Hepatocyte (in vitro differentiated cells): ENCODE results near the gene RGS18. TPM values are rescaled to one million over a fixed set of nuclear protein-coding genes. Genes with fewer than 3 reads are reported as not detected.

Source experiments
- DNase-seq: peaks from one replicate; pipeline ENCODE4 v3.0.0-alpha.2; 2016; ENCODE audit warnings: low spot score
- H2AFZ ChIP-seq: fragments of 200-600 bp; sonication (generic); 2 replicates; pipeline ENCODE4 v1.6.0; 2016; ENCODE audit warnings: antibody characterized with exemption, mild to moderate bottlenecking
- H3K27ac ChIP-seq: fragments of 200-600 bp; sonication (generic); 2 replicates; pipeline ENCODE4 v1.5.1; 2016; ENCODE audit warnings: mild to moderate bottlenecking
- H3K27me3 ChIP-seq: fragments of 200-600 bp; sonication (generic); 2 replicates; pipeline ENCODE4 v1.6.1; 2016
- H3K36me3 ChIP-seq: fragments of 200-600 bp; sonication (generic); replicated peaks from 2 replicates; pipeline ENCODE4 v1.5.1; 2016; ENCODE audit warnings: low read depth; ENCODE audit not compliant: insufficient read depth
- H3K4me1 ChIP-seq: fragments of 200-600 bp; sonication (generic); 2 replicates; pipeline ENCODE4 v1.5.1; 2016; ENCODE audit warnings: mild to moderate bottlenecking, moderate library complexity; ENCODE audit not compliant: insufficient read depth
- H3K4me2 ChIP-seq: fragments of 200-600 bp; sonication (generic); 2 replicates; pipeline ENCODE4 v1.6.0; 2016
- H3K4me3 ChIP-seq: fragments of 200-600 bp; sonication (generic); 2 replicates; pipeline ENCODE4 v1.5.1; 2016; ENCODE audit warnings: mild to moderate bottlenecking
- H3K79me2 ChIP-seq: fragments of 200-600 bp; sonication (generic); 2 replicates; pipeline ENCODE4 v1.6.0; 2017; ENCODE audit warnings: mild to moderate bottlenecking
- H3K9me2 ChIP-seq: fragments of 200-600 bp; sonication (generic); replicated peaks from 2 replicates; pipeline ENCODE4 v1.6.0; 2017; ENCODE audit warnings: mild to moderate bottlenecking; ENCODE audit not compliant: insufficient read depth
- H3K9me3 ChIP-seq: fragments of 200-600 bp; sonication (generic); 2 replicates; pipeline ENCODE4 v1.5.1; 2016; ENCODE audit warnings: low read depth, mild to moderate bottlenecking
- H4K20me1 ChIP-seq: fragments of 200-600 bp; sonication (generic); 2 replicates; pipeline ENCODE4 v1.6.0; 2016; ENCODE audit warnings: mild to moderate bottlenecking; ENCODE audit not compliant: insufficient read depth, poor library complexity, severe bottlenecking
- EZH2 ChIP-seq: fragments of 200-600 bp; sonication (generic); IDR thresholded peaks from 2 replicates; pipeline ENCODE4 v1.6.1; 2016; ENCODE audit warnings: antibody characterized with exemption, mild to moderate bottlenecking, borderline replicate concordance
- EZH2phosphoT487 ChIP-seq: fragments of 200-600 bp; sonication (generic); IDR thresholded peaks from one replicate; pipeline ENCODE4 v1.6.1; 2018; ENCODE audit warnings: antibody characterized with exemption, mild to moderate bottlenecking, low read depth, moderate library complexity; ENCODE audit not compliant: unreplicated experiment, severe bottlenecking
- polyA plus RNA-seq: library from polyadenylated mRNA; unstranded; fragments of >200 nt; fragmentation: Nextera tagmentation; extraction: Ambion mirVana; gene quantifications from 2 replicates; pipeline ENCODE4 v1.2.1, GENCODE V29; 2016
- total RNA-seq: library from RNA; depleted of rRNA; stranded (reverse); fragments of >200 nt; gene quantifications from 2 replicates; pipeline ENCODE4 v1.2.3, GENCODE V29; 2014

The RGS18 gene
- total and polyA plus RNA-seq, 2 experiments from 2014 or later: 0.13 TPM; not detected in 1

GRCh38 chr1:192235127-192235526 is 76.9 kb downstream of the RGS18 start:
- TF ChIP-seq EZH2 (no peak), EZH2phosphoT487 (no peak)
- no peak overlapping the region for H3K27ac ChIP-seq
- H3K4me2 ChIP-seq: no peak overlapping the region
- H3K4me3 ChIP-seq: no peak overlapping the region
- H3K4me1 ChIP-seq: no peaks in the 10 kb centered on the region
- H3K9me2 ChIP-seq: no peaks in the 10 kb centered on the region
- DNase-seq: no peak
- no peaks in the 10 kb centered on the region for H3K79me2 ChIP-seq
- no peaks in the 10 kb centered on the region for H3K9me3 ChIP-seq
- no peak overlapping the region for H2AFZ ChIP-seq
- no peaks in the 10 kb centered on the region for H3K27me3 ChIP-seq
- H4K20me1 ChIP-seq: no peaks in the 10 kb centered on the region
- no peaks in the 10 kb centered on the region for H3K36me3 ChIP-seq

Other genes with a start within 250 kb of the RGS18 start
- gene RGS21, start 158.5 kb downstream of the RGS18 start, total RNA-seq: not detected in 2 replicates
- gene RGS21, start 158.5 kb downstream of the RGS18 start, polyA plus RNA-seq: not detected in 2 replicates